Measurements from ENCODE around the gene SORL1. TPM values are rescaled to one million over a fixed set of nuclear protein-coding genes. Genes with fewer than 3 reads are reported as not detected.
"Not testable (repeated sequence)": the region's sequence is repeated elsewhere in the genome, so short reads cannot be mapped to it uniquely, and the experiment has no call there.

The SORL1 gene
- total and polyA plus RNA-seq, 2 donors, result 7.5 to 53.7 TPM

DNA sequence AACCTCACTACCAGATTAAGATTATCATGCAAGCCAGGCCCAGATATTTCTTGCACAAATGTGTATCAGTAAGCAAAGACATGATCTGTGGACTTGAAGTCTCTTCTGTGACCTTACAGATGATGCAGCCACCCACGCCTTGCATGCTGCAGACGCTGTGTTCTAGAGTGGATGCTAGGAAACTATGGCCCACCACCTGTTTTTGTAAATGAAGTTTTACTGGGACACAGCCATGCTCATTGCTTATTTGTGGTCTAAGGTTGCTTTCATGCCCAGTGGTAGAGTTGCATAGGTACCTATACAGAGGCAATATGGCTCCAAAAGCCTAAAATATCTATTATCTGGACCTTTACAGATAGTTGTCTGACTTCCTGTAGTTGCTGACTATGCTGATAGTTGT, 48.2 kb downstream of the SORL1 start:
- H3K27ac ChIP-seq (ENCODE audit: low read depth), result no peak overlapping the region
- H3K4me1 ChIP-seq (ENCODE audit: insufficient read depth), result no peaks in the 10 kb centered on the region
- WGBS, result 72% methylated on average over 2 of the region's 2 CpGs
- no peaks in the 10 kb centered on the region for H3K36me3 ChIP-seq (ENCODE audit: insufficient read depth)
- no peak overlapping the region for H3K4me3 ChIP-seq (ENCODE audit: low read depth, low read length)
- no peak for DNase-seq (ENCODE audit: extremely low spot score)

DNA sequence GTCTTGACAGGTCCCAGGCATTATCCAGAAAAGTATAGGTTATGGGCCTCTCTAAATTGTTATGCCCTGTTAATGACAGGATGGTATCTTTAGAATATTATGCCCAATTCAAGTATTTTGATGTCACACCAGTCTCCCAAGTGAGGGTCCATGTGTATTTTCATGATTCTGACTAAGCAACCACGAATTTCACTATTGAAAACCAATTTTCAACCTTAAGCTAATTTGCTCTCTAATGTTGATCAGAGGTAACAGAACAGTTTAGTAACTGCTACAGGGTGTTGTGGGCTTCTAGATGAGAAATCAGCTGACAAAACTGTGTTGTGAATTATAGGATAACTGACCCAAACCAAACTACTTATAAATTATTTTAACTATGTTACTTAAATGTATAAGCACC, 48.6 kb downstream of the SORL1 start:
- H3K4me3 ChIP-seq (ENCODE audit: low read depth, low read length), result no peak overlapping the region
- WGBS, result 83% methylated on average over 1 of the region's 1 CpG
- no peak for DNase-seq (ENCODE audit: extremely low spot score)
- no peaks in the 10 kb centered on the region for H3K36me3 ChIP-seq (ENCODE audit: insufficient read depth)
- no peak overlapping the region for H3K27ac ChIP-seq (ENCODE audit: low read depth)
- H3K4me1 ChIP-seq (ENCODE audit: insufficient read depth), result no peaks in the 10 kb centered on the region

DNA sequence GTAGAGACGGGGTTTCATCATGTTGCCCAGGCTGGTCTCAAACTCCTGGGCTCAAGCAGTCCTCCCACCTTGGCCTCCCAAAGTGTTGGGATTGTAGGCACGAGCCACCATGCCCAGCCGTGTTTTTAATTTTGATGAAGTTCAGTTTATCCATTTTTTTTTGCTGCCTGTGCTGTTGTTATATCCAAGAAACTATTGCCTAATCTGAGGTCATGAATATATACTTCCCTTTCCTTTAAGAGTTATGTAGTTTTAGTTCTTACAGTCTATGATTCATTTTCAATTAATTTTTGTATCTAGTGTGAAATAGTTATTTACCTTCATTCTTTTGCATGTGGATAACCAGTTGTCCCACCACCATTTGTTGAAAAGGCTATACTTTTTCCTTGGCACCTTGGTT, 50.9 kb downstream of the SORL1 start:
- Histone ChIP-seq H3K27ac (ENCODE audit: low read depth) (no peak overlapping the region), H3K36me3 (ENCODE audit: insufficient read depth) (no peaks in the 10 kb centered on the region), H3K4me3 (ENCODE audit: low read depth, low read length) (no peak overlapping the region), H3K4me1 (ENCODE audit: insufficient read depth) (no peaks in the 10 kb centered on the region)
- WGBS, result 91% methylated on average over 3 of the region's 3 CpGs
- no peak for DNase-seq (ENCODE audit: extremely low spot score)

DNA sequence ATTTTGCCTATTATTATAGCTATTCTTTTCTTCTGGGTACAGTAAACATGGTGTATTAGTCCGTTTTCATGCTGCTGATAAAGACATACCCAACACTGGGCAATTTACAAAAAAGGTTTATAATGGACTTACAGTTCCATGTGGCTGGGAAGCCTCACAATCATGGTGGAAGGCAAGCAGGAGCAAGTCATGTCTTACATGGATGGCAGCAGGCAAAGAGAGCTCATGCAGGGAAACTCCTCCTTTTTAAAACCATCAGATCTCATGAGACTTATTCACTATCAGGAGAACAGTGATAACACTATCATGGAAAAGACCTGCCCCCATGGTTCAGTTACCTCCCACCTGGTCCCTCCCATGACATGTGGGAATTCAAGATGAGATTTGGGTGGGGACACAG, 54.1 kb downstream of the SORL1 start:
- H3K4me1 ChIP-seq (ENCODE audit: insufficient read depth); H3K4me3 ChIP-seq (ENCODE audit: low read depth, low read length); H3K27ac ChIP-seq (ENCODE audit: low read depth); H3K36me3 ChIP-seq (ENCODE audit: insufficient read depth); DNase-seq (ENCODE audit: extremely low spot score): not testable (repeated sequence)
- WGBS, result 92% methylated on average over 1 of the region's 1 CpG

DNA sequence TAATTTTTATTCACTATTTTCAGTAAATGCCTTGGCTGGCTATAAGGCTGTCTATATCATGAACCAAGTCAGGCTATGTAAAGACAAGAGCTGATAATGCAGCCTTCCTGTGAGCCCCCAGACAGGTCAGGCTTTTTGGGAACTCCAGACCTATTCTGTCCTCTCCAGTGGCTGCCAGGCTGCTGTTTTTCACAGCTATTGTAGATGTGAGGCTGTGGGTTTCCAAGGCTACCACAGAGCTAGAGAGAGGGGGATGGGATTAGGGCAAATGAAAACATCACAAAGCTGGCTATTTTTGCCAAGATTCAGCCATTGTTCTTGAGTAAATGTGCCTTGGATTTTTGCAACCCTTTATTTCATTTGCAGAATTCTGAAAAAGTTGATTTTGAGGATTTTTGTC, 56.3 kb downstream of the SORL1 start:
- DNase-seq (ENCODE audit: extremely low spot score), result no peak
- H3K36me3 ChIP-seq (ENCODE audit: insufficient read depth), result no peaks in the 10 kb centered on the region

DNA sequence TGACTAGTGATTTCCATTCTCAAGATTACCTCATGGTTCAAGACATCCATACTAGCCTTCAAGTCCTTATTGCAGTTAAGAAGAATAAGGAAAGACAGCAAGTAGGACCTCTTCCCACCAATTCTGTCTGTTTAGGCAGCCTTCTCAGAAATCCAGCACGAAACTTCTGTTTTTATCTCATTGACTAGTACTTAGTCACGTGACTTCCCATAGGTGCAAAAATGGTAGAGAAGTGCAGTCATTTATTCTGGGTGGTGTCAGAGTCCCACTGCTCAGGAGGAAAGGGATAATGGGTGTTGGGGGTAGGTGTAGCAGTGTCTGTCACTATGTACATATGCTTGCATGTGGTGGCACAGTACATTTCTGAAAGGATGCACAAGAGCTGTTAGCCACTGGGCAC, 58.3 kb downstream of the SORL1 start:
- H3K27ac ChIP-seq (ENCODE audit: low read depth), result no peak overlapping the region
- no peak overlapping the region for H3K4me3 ChIP-seq (ENCODE audit: low read depth, low read length)
- no peak for DNase-seq (ENCODE audit: extremely low spot score)
- no peaks in the 10 kb centered on the region for H3K36me3 ChIP-seq (ENCODE audit: insufficient read depth)
- 97% methylated on average over 2 of the region's 2 CpGs for WGBS
- no peaks in the 10 kb centered on the region for H3K4me1 ChIP-seq (ENCODE audit: insufficient read depth)

More for the DNA sequence above, 56.3 kb downstream of the SORL1 start:
- no peak overlapping the region for H3K27ac ChIP-seq (ENCODE audit: low read depth)
- no peak overlapping the region for H3K4me3 ChIP-seq (ENCODE audit: low read depth, low read length)
- H3K4me1 ChIP-seq (ENCODE audit: insufficient read depth), result no peaks in the 10 kb centered on the region

DNA sequence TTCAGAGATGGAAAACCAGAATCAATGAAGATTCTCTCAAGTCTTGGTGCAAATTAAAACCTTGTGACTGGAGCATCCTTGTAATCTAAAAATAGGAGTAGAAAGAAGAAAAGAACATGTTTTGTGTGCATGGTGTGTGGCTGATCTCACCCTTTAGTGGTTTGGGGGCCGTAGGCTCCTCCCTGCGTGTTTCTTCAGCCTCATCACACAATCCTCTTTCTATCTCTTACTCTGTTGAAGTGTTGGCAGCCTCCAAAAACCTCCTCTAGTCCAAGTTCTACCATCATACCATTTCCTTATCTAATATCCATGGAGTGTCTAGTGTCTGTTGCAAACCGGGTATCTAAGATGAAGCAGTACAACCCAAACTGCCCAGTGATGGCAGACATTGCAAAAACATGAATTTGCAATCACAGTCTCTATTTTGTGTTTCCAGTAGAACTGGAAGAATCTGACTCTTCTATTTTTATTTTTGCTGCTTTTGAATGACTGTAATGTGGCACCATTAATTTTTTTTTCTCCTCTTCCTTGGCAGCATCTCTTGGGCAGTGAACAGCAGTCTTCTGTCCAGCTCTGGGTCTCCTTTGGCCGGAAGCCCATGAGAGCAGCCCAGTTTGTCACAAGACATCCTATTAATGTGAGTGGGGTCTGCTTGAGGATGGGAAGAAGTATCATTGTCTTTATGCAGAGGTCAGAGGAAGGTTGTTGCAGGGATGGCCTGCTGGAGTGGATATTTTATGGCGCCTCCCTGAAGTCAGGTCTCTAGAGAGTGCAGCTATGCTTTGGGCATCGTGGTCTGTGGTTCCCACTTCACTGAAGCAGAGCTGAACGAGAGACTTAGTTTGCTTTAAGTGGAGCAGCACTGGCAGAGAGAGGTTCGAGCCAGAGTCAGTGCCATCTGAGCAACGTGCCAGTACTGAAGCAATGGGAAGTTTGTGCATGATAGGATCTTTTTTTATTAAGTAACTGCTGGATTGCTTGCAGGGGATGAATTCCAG, 60.7 kb downstream of the SORL1 start:
- DNase-seq (ENCODE audit: extremely low spot score), result no peak
- H3K27ac ChIP-seq (ENCODE audit: low read depth), result no peak overlapping the region
- H3K36me3 ChIP-seq (ENCODE audit: insufficient read depth), result no peaks in the 10 kb centered on the region
- H3K4me1 ChIP-seq (ENCODE audit: insufficient read depth), result no peaks in the 10 kb centered on the region
- 88% methylated on average over 9 of the region's 9 CpGs for WGBS
- no peak overlapping the region for H3K4me3 ChIP-seq (ENCODE audit: low read depth, low read length)

DNA sequence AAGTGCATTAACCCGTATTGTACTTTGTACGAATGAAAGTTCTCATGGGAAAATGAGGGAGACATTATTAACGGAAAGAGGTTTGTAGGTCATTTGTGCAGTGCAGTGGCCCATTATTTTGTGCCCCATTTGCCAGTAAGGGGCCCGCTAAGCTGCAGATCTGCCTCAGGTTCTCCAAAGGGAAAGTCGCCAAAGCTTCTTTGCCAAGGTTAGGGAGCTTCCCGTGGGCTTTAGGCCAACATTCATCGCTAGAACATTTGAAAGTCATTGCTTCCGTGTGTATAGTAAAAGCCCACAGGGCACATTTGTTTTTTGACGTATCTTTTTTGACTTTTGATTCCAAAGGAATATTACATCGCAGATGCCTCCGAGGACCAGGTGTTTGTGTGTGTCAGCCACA, 61.7 kb downstream of the SORL1 start:
- no peak overlapping the region for H3K4me3 ChIP-seq (ENCODE audit: low read depth, low read length)
- H3K36me3 ChIP-seq (ENCODE audit: insufficient read depth), result no peaks in the 10 kb centered on the region
- 89% methylated on average over 11 of the region's 11 CpGs for WGBS
- H3K27ac ChIP-seq (ENCODE audit: low read depth), result no peak overlapping the region
- DNase-seq (ENCODE audit: extremely low spot score), result no peak
- H3K4me1 ChIP-seq (ENCODE audit: insufficient read depth), result no peaks in the 10 kb centered on the region

DNA sequence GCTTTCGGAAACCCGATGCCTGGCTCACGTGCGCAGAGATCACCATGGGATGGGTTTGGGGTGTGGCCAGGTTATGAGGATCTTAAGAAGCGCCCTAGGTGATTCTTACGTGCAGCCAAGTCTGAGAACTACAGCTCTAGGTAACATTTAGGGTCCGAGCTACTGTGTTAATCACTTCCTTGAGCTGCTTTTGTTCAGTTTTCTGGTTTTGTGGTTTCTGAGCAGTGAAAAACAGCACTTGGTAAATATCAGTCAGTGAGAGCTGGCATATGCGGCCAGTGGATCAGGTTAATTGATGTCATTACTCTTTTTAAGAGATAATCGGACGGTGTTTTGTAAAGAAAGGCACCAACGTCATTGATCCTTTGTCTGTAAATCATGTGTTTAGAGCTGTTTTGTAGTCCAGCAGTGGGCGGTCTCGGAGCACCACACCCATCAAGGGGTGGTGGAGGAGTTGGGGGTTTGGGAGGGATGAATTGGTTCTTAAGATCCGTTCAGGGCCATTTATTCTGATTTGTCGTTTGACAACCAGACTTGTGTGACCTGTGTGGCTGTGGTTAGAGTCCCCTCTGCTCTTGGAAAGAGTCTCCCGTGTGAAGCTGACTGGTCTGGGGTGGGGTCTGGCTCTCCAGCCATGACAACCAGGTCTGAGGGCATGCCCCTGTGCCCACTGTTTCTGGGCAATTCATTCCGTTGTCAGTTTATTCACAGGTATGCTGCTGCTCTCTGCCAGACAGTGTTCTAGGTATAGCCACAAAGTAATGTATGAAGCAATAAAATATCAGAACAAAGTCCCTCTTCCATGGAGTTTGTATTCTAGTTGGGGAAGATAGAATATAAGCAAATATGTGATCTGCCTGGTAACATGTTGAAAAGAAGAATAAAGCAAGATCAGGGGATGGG, 62.6 kb downstream of the SORL1 start:
- 90% methylated on average over 17 of the region's 17 CpGs for WGBS
- no peak overlapping the region for H3K4me3 ChIP-seq (ENCODE audit: low read depth, low read length)
- no peaks in the 10 kb centered on the region for H3K36me3 ChIP-seq (ENCODE audit: insufficient read depth)
- H3K4me1 ChIP-seq (ENCODE audit: insufficient read depth), result no peaks in the 10 kb centered on the region
- no peak for DNase-seq (ENCODE audit: extremely low spot score)
- H3K27ac ChIP-seq (ENCODE audit: low read depth), result no peak overlapping the region

DNA sequence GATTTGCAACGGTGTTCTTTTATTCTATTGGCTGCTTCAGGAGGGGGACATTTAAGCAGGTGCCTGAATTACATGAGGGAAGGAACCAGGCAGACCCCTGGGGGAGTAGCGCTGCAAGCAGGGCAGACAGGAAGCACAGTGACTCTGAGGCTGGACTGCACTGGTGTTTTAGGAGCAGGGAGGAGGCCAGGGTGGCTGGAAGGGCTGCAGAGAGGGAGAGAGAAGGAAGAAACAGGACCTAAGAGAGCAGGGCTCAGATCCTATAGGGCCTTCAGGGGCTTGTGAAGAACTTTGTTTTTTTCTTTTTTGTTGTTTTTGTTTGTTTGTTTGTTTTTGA, 63.2 kb downstream of the SORL1 start:
- DNase-seq (ENCODE audit: extremely low spot score), result no peak
- Histone ChIP-seq H3K27ac (ENCODE audit: low read depth) (no peak overlapping the region), H3K4me3 (ENCODE audit: low read depth, low read length) (no peak overlapping the region), H3K4me1 (ENCODE audit: insufficient read depth) (no peaks in the 10 kb centered on the region), H3K36me3 (ENCODE audit: insufficient read depth) (no peaks in the 10 kb centered on the region)
- 84% methylated on average over 2 of the region's 2 CpGs for WGBS

DNA sequence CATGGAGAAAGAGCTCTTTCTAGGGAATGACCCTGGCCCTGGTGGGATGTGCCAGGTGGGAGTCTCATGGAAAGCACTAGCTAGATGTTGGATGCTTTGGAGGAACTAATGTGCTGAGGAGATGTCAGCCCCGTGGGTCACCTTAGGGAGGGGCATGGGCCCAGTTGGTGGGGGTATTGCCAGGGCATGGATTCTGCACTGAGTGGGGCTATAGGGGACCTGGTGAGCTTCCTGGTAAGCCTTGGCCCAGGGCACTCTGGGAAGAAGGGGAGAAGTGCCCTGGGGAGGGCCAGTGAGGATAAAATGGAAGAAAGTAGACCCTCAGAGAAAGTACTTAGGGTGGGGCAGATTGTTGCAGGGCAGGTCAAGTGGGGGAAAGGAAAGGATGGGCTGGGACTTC, 65.9 kb downstream of the SORL1 start:
- H3K36me3 ChIP-seq (ENCODE audit: insufficient read depth), result no peaks in the 10 kb centered on the region
- no peak overlapping the region for H3K4me3 ChIP-seq (ENCODE audit: low read depth, low read length)
- WGBS, result 83% methylated on average over 1 of the region's 1 CpG
- DNase-seq (ENCODE audit: extremely low spot score), result no peak
- H3K27ac ChIP-seq (ENCODE audit: low read depth), result no peak overlapping the region
- H3K4me1 ChIP-seq (ENCODE audit: insufficient read depth), result no peaks in the 10 kb centered on the region

DNA sequence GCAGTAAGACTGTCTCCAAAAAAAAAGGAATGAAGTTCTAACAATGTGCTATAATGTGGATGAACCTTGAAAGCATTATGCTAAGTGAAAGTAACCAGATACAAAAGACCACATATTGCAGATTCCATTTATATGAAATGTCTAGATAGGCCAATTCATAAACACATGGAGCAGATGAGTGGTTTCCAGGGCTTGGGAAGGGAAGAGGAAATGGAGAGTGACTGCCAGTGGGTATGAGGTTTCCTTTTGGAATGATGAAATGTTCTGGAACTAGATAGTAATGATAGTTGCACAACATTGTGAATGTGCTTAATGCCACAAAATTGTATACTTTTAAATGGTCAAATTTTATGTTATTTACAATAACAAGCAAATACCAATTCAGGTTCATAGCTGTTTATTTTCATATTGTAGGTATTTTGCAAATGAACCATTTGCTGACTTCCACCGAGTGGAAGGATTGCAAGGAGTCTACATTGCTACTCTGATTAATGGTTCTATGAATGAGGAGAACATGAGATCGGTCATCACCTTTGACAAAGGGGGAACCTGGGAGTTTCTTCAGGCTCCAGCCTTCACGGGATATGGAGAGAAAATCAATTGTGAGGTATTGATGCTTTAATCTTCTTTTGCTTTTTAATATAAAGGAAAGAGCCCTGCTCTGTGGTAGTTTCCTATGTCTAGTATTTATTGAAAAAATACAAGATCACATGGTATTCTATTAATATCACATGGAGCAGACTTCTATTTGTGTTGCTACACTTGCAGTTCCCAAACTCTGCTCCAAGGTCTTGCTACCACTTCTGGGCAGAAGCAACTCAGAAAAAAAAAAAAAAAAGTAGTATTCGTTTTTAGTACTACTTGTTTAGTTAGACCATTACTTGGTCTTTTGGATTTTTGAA, 68.4 kb downstream of the SORL1 start:
- Histone ChIP-seq H3K4me1 (ENCODE audit: insufficient read depth) (no peaks in the 10 kb centered on the region), H3K27ac (ENCODE audit: low read depth) (no peak overlapping the region), H3K36me3 (ENCODE audit: insufficient read depth) (no peaks in the 10 kb centered on the region), H3K4me3 (ENCODE audit: low read depth, low read length) (no peak overlapping the region)
- 87% methylated on average over 4 of the region's 4 CpGs for WGBS
- DNase-seq (ENCODE audit: extremely low spot score), result no peak
